ENCODE measurements around the gene BAZ2B.

DNA sequence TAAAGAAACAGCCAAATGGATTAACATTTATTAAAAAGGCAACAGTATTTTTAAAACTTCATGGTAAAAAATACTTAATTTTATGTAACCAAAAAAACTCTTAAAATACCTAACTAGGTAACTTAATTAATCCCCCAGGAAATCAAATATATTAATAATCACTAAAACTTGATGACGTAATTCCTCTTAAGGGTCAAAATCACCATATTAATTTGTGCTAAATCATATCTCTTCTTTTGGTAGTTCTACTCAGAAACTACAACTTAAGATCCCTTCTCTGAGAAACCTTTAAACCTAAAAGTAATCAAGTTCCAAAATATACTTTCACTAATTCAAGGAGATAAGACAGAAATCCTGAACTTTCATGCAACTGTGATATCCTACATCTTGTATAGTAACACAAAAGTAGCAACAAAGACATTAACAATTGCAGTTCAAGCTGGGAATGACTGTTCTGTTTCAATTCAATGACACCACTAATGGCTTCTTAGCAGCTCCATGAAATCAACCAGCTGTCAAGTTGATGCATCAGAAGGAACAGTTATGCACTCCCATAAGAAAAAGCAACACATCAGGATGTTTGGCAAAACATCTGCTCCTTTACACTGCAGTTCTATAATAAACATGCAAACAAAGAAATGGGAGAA is 4.0 kb downstream of the BAZ2B start:
- TF ChIP-seq, protein P1, sequence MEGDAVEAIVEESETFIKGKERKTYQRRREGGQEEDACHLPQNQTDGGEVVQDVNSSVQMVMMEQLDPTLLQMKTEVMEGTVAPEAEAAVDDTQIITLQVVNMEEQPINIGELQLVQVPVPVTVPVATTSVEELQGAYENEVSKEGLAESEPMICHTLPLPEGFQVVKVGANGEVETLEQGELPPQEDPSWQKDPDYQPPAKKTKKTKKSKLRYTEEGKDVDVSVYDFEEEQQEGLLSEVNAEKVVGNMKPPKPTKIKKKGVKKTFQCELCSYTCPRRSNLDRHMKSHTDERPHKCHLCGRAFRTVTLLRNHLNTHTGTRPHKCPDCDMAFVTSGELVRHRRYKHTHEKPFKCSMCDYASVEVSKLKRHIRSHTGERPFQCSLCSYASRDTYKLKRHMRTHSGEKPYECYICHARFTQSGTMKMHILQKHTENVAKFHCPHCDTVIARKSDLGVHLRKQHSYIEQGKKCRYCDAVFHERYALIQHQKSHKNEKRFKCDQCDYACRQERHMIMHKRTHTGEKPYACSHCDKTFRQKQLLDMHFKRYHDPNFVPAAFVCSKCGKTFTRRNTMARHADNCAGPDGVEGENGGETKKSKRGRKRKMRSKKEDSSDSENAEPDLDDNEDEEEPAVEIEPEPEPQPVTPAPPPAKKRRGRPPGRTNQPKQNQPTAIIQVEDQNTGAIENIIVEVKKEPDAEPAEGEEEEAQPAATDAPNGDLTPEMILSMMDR (IDR thresholded peaks at IDR 0.05), result no peak
- TF ChIP-seq POLR2A (IDR thresholded peaks at IDR 0.05), result no peak
